IPS DF 19.7 (cell line): ENCODE results near the gene QSOX1.

Experiments
- DNase-seq: peaks from one replicate; pipeline ENCODE4 v3.0.0-alpha.2; 2013; ENCODE audit warnings: low read depth, low spot score

Gene QSOX1

DNA sequence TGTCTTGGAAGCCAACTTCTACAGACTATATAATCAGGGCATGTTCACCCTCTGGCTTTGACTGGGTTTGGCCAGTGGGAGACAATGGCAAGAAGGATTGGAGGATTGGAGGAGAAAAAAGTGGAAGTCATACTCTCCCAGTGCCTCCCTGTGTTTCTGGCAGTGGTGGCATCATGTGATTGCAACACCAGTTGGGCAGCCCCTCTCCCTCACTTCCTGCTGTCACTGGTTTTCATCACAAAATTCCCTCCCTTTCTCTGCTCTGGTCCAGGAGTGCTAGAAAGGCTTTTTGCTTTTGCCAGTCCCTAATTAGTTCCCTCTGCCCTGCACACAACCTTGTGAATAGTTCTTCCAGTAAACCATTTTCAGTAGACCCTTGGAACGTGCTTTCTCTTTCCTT is 3.7 kb upstream of the QSOX1 start:
- DNase-seq, result no peak

DNA sequence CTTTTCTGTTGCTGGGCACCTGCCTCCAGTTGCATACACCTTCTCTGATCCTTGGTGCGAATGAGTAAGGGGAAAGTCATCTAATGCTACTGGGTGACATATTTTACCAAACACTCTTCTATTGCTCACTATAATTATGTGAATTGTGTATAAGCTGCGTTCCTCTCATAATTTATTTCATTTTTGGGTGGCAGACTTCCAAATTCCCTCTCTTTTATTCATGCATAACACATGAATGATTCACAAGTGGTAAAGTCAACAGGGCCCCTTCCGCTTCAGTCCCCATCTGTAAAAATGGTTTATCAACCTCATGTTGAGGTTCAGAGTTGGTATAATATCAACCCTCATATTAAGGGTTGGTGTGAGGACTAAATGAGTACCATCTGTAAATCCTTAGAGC is 3.2 kb upstream of the QSOX1 start:
- DNase-seq, result no peak

DNA sequence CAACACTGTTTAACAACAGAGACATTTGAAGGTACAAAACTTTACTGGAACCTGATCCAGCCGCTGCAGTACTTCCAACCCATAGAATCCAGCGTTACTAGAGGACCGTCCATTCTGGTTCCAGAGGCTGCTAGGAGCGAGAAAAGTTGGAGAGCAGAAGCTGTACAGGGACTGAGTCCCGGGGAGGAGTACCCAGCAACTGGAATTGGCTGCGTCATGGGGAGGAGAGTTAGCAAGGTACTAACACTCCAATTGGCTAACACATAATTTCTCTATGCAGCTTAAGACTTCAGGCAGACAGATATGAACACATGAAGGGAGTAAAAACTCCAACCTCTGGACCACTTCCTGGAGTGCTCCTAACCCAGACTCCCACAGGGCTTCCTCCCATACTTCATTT is 2.1 kb upstream of the QSOX1 start:
- DNase-seq, result no peak

DNA sequence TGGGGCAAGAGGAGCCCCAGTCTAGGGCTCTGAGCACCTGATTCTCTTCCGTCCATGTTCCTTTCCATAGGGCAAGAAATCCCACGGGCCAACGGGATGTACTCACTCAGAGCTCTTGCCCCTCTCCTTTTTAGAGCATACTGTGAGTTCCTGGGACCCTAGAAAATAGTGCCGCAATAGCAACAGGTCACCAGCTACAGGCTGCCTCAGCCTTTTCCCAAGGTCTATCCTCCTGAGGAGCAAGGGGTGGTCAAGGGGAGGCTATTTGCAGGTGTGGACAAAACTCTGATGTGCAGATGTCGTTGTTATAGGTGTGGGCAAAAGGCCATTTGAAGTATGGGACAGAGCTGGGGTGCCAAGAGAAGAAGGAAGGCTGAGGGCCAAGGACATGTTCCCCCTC is 1.6 kb upstream of the QSOX1 start:
- DNase-seq, result no peak

DNA sequence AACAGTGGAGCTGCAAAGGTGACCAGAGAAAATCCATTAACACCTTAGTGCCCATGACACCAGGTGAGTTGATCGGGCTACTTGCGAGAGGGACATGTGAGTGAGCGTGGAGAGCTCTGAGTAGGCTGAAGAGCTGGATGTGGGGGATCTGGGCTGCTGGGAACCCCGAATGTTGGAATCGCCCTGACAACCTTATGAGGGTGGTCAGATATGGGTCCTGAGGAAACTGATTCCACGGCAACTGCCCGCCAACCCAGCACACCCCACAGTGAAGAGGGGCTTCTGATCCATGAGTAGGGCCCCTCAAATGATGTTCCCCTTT is 705 bp upstream of the QSOX1 start:
- DNase-seq, result no peak

DNA sequence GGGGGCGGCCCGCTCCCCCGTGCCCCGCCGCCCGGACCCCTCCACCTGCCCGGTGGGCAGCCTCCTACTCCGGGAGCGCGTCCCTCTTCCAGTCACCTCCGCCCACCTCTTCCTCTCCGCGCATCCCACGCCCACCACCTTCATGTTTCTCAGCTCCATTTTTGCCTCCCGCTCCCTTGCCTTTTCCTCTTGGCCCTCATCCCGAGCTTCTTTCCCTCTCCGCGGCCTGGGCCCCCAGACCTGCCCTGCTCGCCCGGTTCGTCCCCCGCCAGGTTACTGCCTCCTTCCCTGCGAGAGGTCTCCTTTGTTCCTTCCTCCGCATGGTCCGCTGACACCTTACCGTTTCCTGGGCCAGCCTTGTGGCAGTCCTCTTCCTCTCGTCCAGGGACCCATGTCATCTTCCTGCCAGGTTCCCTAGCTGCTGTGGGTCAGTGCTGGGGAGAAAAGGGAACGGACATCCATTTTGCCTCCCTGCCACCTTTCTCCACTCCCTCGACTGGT is 563 bp downstream of the QSOX1 start:
- DNase-seq, result no peak

DNA sequence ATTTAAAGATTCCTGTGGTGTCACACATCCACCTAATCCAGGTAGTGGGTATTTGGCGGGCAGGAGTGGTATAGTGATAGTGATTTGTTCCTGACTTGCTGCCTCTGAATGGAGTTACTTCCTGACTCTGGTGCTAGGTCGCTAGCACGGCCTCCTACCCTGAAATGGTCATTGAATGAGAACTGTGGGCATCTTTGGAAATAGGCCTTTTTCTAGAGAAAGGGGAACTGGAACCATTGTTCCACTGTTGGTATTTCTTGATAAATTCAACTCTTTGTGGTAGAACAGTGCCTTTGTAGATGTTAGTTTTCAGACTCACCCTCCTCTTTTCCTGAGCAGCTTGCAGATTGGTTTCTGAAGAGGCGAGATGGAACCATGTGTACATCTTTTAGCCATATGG is 1.5 kb downstream of the QSOX1 start:
- no peak for DNase-seq

DNA sequence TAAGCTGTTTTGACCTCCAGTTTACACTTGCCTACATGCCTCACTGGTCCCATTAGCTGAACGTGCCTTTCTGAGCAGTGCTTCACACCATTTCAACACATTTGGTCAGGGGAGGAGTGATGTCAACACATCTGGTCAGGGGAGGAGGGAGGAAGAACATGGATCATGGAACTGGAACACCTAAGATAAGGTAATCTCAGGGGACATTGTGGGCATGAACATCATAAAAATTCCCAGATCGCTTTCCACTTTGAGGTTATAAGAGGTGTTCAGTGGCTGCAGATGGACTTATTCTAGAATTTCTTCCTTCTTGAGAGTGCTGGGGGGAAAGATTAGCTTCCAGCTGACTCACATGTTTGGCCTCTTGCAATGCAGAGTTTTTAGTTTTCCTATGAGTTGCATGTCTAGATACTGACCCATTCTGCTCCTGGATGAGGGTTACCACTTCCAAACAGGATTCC is 2.0 kb downstream of the QSOX1 start:
- DNase-seq, result no peak

DNA sequence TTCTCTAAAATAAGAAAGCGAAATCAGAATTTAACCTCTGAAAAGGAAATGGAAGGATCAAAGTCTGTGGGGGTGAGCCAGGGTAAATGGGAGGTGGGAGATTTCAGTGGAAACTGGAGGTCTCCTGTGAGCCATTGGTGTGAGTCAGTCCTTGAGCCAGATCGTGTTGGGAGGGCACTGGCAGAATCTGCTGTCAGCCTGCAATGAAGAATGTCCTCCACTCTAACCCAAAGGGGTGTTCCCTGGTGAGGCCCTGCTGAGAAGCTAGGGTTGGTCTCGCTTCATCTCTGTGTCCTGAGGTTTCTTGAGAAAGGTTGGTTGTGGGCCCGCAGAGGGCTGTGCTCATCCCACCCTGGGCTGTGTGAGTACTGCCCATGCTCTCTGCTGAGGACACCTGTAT is 2.4 kb downstream of the QSOX1 start:
- no peak for DNase-seq

DNA sequence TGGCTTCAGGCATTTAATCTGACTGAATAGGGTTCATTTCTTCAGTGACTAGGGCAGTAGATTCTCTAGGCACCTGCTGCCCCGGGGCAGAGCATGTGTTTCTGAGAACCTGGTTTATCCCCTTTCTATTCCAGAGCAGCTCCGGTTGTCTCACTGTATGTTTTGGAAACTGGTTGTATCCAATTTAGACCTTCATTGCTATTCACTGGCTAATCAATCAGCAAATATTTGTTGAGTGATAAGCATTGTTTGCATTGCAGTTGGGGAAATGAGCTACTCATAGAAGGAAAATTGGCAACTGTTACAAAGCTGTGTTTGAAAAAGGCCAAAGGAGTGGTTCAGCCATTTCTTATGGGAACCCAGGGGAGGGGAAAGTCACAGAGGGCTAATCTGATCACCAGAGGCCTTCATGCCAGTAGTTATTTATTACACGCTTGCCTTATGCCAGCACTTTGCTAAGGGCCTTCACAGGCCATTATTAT is 2.9 kb downstream of the QSOX1 start:
- DNase-seq, result no peak

DNA sequence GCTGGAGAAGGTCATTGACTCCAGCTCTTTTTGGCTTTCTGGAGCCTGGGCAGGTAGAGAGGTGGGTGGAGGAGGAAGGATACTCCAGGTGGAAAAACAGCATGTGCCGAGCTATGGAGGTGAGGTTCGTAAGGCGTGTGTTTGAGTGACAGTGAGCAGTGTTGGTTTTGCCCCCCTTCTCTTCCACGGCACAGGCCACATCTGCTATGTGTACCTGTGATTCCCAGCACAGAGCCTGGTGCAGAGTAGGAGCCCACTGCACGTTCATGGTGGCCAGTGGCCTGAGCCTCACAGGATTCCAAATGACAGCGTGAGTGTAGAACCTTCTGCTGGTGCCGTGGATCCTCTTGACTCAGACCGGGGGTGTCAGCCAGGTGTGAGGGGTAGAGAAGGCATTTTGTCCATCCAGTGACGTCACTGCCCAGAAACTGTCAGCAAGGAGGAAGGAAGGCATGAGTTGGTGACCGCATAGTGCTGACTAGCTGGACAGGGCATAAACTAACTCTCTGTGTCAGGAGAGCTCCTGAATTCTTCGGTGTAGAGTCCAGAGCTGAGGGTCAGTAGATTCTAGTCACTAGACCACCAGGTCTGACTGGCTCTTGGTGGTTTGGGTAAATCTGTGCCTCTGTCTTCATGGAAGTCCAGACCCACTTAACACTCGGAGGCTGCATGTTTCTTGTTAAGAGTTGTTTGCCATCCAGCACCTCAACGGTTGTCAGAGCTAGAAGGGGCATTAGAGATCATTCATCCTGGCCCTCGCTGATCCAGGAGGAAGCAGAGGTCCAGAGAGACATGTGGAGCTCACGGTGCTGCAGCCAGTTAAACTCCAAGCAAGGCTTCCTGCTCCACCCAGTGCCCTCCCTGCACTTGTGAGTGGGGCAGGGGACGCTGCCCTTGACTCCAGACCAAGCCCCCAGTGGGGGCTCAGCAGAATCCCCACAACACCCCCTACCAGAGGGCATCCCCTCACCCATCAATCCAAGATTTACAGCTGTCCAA is 3.8 kb downstream of the QSOX1 start:
- DNase-seq, result no peak

DNA sequence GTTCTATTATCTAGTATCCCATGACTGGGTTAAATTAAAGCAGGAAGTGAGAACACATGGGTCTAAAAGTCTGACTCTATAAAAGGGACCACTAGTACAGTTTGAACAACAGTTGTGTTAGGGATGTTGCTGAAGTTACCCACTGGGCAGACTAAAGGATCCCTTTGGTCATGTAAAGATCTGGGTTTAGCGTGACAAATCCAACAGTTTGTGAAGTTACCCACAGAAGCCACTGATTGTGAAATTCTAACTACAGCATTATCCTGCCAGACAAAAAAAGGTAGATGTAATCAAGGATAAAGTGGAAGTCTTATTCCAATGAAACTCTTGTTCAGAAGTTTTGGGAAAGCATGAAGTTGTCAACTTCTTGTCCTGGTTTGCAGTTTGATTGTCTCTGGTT is 5.7 kb downstream of the QSOX1 start:
- no peak for DNase-seq

DNA sequence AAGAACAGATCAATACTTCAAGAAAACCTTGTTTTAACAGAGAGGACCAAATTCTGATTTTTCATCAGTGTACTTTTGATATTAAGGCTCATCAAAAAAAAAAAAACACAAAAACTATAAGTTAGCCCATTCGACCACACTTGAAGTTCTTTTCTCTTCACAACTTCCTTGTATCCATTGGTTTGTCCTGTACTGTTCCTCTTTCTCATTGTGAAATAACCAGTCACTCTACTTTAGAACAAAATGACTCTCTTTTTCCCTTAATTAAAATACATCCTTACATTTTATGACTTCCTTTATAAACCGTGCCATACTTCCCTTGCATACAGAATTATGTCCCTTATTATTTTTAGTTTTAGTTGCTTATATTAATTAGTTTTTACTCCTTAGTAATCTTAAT is 8.4 kb downstream of the QSOX1 start:
- DNase-seq, result no peak

DNA sequence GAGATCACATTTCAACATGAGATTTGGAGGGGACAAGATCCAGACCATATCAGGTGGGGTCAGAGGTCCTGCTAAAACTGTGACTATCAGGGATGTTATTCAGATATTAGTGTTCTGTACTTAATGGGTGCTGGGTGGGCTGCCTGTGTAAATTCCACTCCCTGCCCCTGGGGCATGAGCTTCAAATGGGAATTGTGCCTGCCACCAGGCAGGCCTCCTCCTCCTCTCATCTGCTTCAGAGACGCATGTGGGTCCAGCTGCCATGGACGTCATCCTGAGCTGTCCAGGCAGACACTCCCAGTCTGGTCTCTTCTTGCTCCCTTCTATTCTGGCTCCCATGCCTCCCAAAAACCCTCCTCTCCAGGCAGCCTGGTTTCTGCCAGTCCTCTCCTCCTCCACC is 10.4 kb downstream of the QSOX1 start:
- DNase-seq, result no peak

DNA sequence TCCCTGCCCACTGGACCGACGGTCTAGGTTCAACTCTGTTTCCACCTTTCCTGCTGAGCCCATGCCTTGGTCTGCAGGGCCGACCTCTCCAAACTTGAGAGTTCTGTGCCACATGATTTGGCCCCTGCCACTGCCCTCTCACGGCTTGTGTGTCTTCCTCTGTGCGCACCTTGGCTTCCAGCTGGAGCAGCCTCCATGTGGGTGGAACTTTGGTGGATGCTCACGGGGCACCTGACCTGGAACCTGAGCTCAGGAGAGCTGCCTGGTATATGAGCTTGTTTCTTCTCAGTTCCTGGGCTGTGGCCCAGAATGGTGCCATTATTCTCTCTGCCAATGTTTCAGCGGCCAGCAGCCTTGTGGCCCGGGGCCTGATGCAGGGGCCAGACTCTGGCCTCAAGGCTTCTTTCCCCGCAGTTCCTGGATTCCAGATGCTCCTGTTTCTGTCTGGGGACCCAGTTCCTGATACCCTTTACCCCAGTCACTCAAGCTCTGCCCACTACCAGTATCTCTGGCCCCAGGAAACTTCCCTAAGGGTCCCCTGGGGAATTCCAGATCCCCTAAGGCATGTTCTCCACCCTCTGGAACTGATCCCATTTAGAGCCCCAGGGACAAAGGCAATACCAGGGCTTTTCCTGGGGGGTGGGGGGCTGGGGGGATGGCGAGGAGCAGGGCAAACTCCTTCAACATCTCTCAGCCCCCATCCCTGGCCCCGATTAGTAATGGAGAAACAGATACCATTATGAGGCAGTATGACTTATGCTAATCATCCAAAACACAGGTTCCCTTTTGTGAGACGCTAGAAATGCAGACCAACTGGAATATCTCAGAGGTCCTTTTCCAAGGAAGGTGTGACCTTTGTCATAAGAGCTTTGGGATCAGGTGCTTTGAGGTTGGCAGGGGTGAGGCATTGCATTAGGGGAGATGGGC is 11.1 kb downstream of the QSOX1 start:
- DNase-seq, result no peak

DNA sequence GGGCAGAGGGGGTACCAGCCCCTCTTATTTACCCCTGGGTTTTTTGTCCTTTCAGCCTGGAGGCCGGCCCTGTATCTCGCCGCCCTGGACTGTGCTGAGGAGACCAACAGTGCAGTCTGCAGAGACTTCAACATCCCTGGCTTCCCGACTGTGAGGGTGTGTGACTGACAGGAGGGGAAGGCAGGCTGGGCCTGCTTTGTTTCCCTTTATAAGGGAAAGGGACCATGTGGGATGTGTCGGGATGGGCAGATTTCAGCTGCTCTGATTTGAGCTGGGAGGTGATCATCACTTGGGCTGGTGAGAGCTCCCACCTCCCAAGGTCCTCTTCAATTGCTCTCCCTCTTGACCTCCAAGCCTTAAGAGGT is 11.7 kb downstream of the QSOX1 start:
- DNase-seq, result no peak

DNA sequence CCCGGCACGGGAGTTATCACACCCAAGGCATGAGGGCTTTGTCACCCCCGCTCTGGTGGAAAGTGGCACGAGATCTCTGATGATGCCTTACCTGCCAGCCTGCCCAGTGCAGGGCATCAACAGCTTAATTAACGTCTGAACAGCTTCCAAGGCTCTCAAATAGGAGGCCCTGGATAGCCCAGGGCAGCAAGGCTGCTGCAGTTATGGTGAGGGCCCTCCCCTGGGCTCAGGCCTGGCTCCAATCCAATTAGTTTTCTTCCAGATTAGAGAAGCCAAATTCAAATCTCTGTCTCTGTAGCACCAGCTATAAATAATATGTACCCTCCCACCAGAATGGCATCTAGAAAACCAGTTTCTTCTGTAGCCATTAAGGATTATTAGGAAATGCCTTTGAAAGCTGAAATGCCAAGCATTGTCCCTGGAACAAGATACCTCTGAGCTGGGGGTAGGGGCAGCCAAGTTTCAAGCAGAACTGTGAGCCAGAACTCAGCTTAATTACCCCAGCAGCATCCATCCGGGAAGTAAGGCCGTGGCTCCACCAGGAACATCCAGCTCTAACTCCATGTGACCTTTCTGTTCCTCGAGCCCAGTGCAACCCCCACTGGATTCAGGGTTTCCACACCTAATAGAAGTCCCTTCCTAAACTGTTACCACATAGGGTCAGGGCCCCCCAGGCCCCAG is 12.5 kb downstream of the QSOX1 start:
- DNase-seq, result no peak

DNA sequence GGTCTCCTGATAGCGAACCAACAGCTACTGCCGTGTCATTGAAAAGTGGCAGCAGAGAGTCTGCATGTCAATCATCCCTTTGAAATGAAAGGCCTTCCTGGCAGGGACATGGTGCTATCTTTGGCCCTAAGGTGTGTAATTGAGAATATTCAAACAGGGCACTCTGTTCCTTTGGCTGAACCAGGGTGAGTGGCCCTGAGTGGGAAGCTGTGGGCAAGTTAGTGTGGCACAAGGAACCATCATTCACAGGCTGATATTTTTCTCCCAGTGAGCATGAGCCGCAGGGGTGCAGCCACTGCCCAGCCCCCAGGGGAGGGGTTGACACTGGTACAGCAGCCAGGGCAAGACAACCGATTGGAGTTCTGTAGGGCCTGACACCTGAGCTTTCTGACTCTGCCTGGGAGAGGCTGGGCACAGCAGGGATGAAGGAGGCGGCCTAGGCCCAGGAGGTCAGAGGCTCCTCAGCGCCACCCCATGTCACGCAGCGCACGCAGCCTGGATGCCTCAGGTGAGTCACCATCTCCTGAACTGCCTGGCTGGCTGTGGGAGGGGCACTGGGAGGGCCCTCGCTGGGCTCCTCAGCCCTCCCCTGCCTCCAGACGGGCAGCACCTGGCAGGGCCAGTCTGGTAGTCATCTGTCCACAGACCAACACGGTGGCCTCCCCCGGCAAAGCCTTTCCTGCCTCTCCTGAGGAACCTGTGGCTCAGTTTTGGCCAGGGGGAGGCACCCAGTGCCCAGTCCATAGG is 13.2 kb downstream of the QSOX1 start:
- no peak for DNase-seq

DNA sequence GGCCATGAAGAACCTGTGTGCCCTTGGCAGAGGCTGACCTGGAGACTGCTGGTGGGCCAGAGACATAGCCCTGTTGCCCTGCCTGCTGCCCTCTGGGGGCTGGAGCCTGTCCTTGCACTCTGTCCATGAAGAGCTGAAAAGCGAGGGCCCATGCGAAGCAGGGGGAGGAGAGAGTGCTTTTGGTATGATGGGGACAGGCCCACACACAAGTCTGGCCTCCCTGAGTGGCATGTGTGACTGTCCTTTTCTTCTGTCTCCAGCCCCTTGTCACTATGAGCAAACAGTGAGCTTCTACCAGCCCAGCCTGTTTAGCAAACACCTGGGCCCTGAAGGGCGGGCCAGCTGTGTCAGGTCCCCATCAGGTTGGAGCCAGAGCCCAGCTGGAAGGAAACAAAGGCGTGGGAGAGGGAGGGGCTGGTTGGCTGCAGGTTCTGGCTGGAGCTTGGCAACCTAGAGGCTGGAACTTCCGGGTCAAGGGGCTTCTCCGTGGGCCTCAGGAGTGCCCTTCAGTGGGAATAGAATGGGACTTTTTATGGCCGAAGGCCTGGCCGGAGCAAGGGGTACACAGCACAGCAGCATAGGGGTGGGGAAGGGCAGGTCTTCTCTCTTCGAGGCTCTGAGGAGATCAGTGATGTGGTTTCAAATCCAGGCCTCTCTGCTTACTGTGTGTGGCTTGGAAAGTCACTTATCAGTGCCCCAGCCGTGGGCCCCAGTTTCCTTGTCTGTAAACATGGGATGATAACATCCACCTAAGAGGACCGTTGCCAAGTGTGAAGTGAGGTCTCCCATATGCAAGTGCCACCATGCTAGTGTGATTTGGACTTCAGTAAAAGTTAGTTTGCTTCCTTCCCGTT is 14.3 kb downstream of the QSOX1 start:
- DNase-seq, result no peak

DNA sequence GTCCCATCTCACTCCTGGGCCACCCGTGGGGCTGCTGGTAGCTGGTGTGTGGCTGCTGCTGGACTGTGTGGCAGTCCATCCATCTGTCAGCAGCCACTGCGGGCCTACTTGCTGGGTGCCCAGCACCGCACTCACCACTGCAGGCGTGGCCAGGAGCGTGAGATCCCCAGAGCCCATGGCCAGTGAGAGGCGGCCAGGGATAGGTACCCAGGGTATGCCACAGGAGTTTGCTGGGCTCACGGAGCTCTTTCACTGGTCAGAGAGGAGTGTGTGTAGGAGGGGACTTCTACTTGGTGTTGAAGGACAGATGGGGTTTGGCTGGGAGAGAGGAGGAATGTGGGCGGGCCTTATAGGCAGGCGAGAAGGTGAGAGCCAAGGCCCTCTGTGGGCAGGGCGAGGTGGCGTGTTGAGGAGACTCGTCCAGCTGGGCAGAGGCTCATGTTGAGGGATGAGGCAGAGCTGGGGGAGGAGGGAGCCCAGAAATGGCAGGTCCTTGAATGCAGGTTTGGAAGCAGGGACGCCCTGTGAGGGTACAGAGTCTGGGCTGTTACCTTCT is 15.0 kb downstream of the QSOX1 start:
- no peak for DNase-seq
